ENCODE measurements around the gene DMAC2L. TPM values are rescaled to one million over a fixed set of nuclear protein-coding genes. Genes with fewer than 3 reads are reported as not detected.

Gene DMAC2L
- total RNA-seq, 1 experiment from 2014 or later, result 16.3 TPM

GRCh38 chr14:50340045-50340444 lies 27.9 kb downstream of the DMAC2L start:
- no peak for DNase-seq (ENCODE audit: unreplicated experiment)
- BruUV-seq (replicated peaks), result no TSS peak
- no peak overlapping the region for H3K4me3 Mint-ChIP-seq (ENCODE audit: unreplicated experiment)
- no peaks in the 10 kb centered on the region for H3K9me3 Mint-ChIP-seq (ENCODE audit: unreplicated experiment)
- H3K36me3 Mint-ChIP-seq (ENCODE audit: insufficient read depth, unreplicated experiment), result peaks cover 11% of the 10 kb centered on the region
- CTCF ChIA-PET, result no interaction called here
- H3K27ac Mint-ChIP-seq (ENCODE audit: low read depth, unreplicated experiment), result no peak overlapping the region
- no peaks in the 10 kb centered on the region for H3K27me3 Mint-ChIP-seq (ENCODE audit: insufficient read depth, unreplicated experiment)
- intact Hi-C loops (cut with micrococcal nuclease), result no loop called here
- POLR2A ChIA-PET, result interaction anchor here (0.6 kb wide), 1 partner anchor 20 kb away, joined by 3 read pairs; no protein-coding TSS in a partner anchor
- no peak for TF ChIP-seq CTCF (IDR thresholded peaks at IDR 0.05; ENCODE audit: unreplicated experiment)
- peaks cover 15% of the 10 kb centered on the region for H3K4me1 Mint-ChIP-seq (ENCODE audit: insufficient read depth, unreplicated experiment)

DNA sequence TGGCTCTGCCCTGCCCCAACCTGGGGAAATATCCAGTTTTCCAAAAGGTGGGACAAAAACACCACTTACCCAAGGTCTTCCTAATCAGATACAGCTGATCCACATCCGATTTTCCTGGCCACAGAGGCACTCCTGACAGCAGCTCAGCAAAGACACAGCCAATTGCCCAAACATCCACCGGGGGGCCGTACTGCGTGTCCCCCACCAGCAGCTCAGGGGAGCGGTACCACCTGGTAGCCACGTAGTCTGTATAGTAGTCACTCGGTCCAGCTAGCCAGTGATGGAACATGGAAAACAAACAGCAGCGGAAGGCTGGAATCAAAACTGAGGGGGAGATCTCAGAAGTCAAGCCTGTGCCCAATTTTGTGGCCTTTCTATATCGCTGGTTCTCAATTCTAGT lies 28.8 kb downstream of the DMAC2L start:
- intact Hi-C loops (cut with micrococcal nuclease), result no loop called here
- Mint-ChIP-seq H3K27ac (ENCODE audit: low read depth, unreplicated experiment) (no peak overlapping the region), H3K4me1 (ENCODE audit: insufficient read depth, unreplicated experiment) (peaks cover 15% of the 10 kb centered on the region), H3K9me3 (ENCODE audit: unreplicated experiment) (no peaks in the 10 kb centered on the region), H3K36me3 (ENCODE audit: insufficient read depth, unreplicated experiment) (peaks cover 6% of the 10 kb centered on the region), H3K27me3 (ENCODE audit: insufficient read depth, unreplicated experiment) (no peaks in the 10 kb centered on the region), H3K4me3 (ENCODE audit: unreplicated experiment) (no peak overlapping the region)
- TF ChIP-seq CTCF (IDR thresholded peaks at IDR 0.05; ENCODE audit: unreplicated experiment), result no peak
- ChIA-PET POLR2A (no interaction called here), CTCF (interaction anchor here (1.1 kb wide), 1 partner anchor 20 kb away, joined by 4 read pairs; no protein-coding TSS in a partner anchor)
- BruUV-seq (replicated peaks), result no TSS peak
- no peak for DNase-seq (ENCODE audit: unreplicated experiment)

GRCh38 chr14:50342221-50343078 lies 30.3 kb downstream of the DMAC2L start:
- H3K4me3 Mint-ChIP-seq (ENCODE audit: unreplicated experiment), result no peak overlapping the region
- ChIA-PET POLR2A (interaction anchor here (0.5 to 2.4 kb wide), 7 partner anchors 9 to 185 kb away, joined by 3 to 7 read pairs (median 3); partner anchors contain the start of genes CDKL1 and SOS2), CTCF (interaction anchor here (0.5 to 1.1 kb wide), 5 partner anchors 22 to 484 kb away, joined by 3 read pairs; no protein-coding TSS in a partner anchor)
- peaks cover 4% of the 10 kb centered on the region for H3K36me3 Mint-ChIP-seq (ENCODE audit: insufficient read depth, unreplicated experiment)
- intact Hi-C loops (cut with micrococcal nuclease), result loop anchor here (1.0 kb wide), 1 partner anchor 190 kb away; the partner anchor contains the start of gene MAP4K5
- H3K27ac Mint-ChIP-seq (ENCODE audit: low read depth, unreplicated experiment), result peak overlapping the region; percentile 66
- H3K27me3 Mint-ChIP-seq (ENCODE audit: insufficient read depth, unreplicated experiment), result no peaks in the 10 kb centered on the region
- H3K4me1 Mint-ChIP-seq (ENCODE audit: insufficient read depth, unreplicated experiment), result peaks cover 18% of the 10 kb centered on the region
- H3K9me3 Mint-ChIP-seq (ENCODE audit: unreplicated experiment), result no peaks in the 10 kb centered on the region
- no TSS peak for BruUV-seq (replicated peaks)
- TF ChIP-seq CTCF (IDR thresholded peaks at IDR 0.05; ENCODE audit: unreplicated experiment), result peak; percentile 16
- peak; percentile 30 for DNase-seq (ENCODE audit: unreplicated experiment)

DNA sequence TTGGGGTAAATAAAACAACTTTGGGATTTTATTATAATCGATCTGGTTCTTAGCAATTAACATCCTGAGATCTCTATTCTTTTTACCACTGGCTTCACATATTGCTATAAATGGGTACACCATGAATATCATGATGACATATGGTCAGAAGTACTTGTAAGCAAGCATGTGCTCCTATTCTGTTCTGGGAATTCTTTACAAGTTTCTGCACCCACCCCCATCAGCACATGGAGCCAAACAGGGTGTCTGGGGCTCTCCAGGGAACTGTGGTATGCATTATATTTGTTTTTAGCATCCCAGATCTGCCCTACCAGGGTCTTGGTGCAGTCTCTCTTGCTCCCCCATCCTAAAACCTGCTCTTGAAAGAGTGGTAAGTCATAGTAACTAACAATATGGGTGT lies 31.3 kb downstream of the DMAC2L start:
- ChIA-PET CTCF (interaction anchor here (0.5 to 0.6 kb wide), 3 partner anchors 8 to 78 kb away, joined by 3 to 4 read pairs (median 3); no protein-coding TSS in a partner anchor), POLR2A (interaction anchor here (0.7 to 2.4 kb wide), 4 partner anchors 10 to 54 kb away, joined by 3 to 7 read pairs (median 5); partner anchors contain the start of gene CDKL1)
- no peaks in the 10 kb centered on the region for H3K36me3 Mint-ChIP-seq (ENCODE audit: insufficient read depth, unreplicated experiment)
- H3K4me1 Mint-ChIP-seq (ENCODE audit: insufficient read depth, unreplicated experiment), result peaks cover 22% of the 10 kb centered on the region
- BruUV-seq (replicated peaks), result no TSS peak
- no peak overlapping the region for H3K27ac Mint-ChIP-seq (ENCODE audit: low read depth, unreplicated experiment)
- H3K27me3 Mint-ChIP-seq (ENCODE audit: insufficient read depth, unreplicated experiment), result no peaks in the 10 kb centered on the region
- DNase-seq (ENCODE audit: unreplicated experiment), result no peak
- H3K9me3 Mint-ChIP-seq (ENCODE audit: unreplicated experiment), result no peaks in the 10 kb centered on the region
- intact Hi-C loops (cut with micrococcal nuclease), result no loop called here
- H3K4me3 Mint-ChIP-seq (ENCODE audit: unreplicated experiment), result no peak overlapping the region
- no peak for TF ChIP-seq CTCF (IDR thresholded peaks at IDR 0.05; ENCODE audit: unreplicated experiment)
